NT2/D1 (cell line): ENCODE data around the gene LTC4S.

Experiments used
- SUZ12 ChIP-seq: IDR thresholded peaks from 2 replicates; pipeline ENCODE4 v1.6.1; 2011; ENCODE audit not compliant: insufficient read length, insufficient read depth; ENCODE audit errors: extremely low read depth
- YY1 ChIP-seq: IDR thresholded peaks from 2 replicates; pipeline ENCODE4 v1.6.1; 2011; ENCODE audit not compliant: insufficient read length, insufficient read depth

GRCh38 chr5:179779826-179780225 lies 14.0 kb upstream of the LTC4S start:
- TF ChIP-seq YY1 (no peak), SUZ12 (no peak)
